WI38 (cell line): ENCODE data around the gene ATP6AP1.

Source experiments
- H3K4me3 ChIP-seq: 2 replicates; pipeline ENCODE4 v1.5.1; 2011; ENCODE audit warnings: low read depth, mild to moderate bottlenecking, control low read depth, low read length
- CTCF ChIP-seq: IDR thresholded peaks from 2 replicates; pipeline ENCODE4 v1.5.1; 2012; ENCODE audit warnings: low read depth, mild to moderate bottlenecking, control low read depth, low read length

The ATP6AP1 gene

GRCh38 chrX:154428176-154429171, at the start of gene ATP6AP1:
Gene ATP6AP1, plus strand, starts transcription at chrX:154428677. Its CDS starts 16 bp downstream, at chrX:154428693.
- no peak for TF ChIP-seq CTCF
- peak within 1 kb of the TSS; percentile 65 for H3K4me3 ChIP-seq

- peak within 1 kb of the TSS; percentile 74 for H3K4me3 ChIP-seq
- TF ChIP-seq CTCF: no peak
Observed at GRCh38 chrX:154378799-154379568, 49.5 kb upstream of the ATP6AP1 start, which contains the start of gene EMD. Gene EMD, plus strand, starts transcription at chrX:154379295. Its CDS starts 190 bp downstream, at chrX:154379485.

- TF ChIP-seq CTCF: no peak
- peak overlapping the region; percentile 74 for H3K4me3 ChIP-seq
Observed at GRCh38 chrX:154379569-154379951, 48.9 kb upstream of the ATP6AP1 start.

- peak overlapping the region; percentile 74 for H3K4me3 ChIP-seq
- no peak for TF ChIP-seq CTCF
Observed at GRCh38 chrX:154380153-154380552, 48.3 kb upstream of the ATP6AP1 start.

- peak overlapping the region; percentile 74 for H3K4me3 ChIP-seq
- no peak for TF ChIP-seq CTCF
Observed at GRCh38 chrX:154380787-154381186, 47.7 kb upstream of the ATP6AP1 start.

- no peak overlapping the region for H3K4me3 ChIP-seq
- TF ChIP-seq CTCF: no peak
Observed at GRCh38 chrX:154381271-154381670, 47.2 kb upstream of the ATP6AP1 start.
